ENCODE data around the gene PRICKLE1.

PRICKLE1 gene

GRCh38 chr12:42588524-42589464 lies 752 bp downstream of the PRICKLE1 start:
- no peak for DNase-seq

GRCh38 chr12:42587601-42588523 lies 1.7 kb downstream of the PRICKLE1 start:
- no peak for DNase-seq

GRCh38 chr12:42586268-42586667 lies 3.3 kb downstream of the PRICKLE1 start:
- DNase-seq: no peak

DNA sequence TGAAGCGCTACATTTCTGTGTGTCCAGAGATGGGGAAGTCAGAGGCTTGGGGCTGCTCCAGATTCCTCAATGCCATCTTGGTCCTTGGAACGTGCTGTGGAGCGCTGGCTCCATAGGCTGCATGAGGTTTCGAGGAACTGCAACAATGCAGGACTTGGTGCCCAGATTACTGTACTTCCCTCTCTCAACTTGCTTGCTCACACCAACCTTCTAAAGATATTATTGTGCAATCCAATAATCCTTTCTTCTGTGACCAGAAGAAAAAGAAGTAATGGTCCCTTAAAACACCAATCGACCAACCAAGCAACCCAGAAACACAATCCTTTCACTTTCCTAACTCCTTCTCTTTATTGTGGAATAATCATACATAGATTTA lies 3.7 kb downstream of the PRICKLE1 start:
- no peak for DNase-seq

DNA sequence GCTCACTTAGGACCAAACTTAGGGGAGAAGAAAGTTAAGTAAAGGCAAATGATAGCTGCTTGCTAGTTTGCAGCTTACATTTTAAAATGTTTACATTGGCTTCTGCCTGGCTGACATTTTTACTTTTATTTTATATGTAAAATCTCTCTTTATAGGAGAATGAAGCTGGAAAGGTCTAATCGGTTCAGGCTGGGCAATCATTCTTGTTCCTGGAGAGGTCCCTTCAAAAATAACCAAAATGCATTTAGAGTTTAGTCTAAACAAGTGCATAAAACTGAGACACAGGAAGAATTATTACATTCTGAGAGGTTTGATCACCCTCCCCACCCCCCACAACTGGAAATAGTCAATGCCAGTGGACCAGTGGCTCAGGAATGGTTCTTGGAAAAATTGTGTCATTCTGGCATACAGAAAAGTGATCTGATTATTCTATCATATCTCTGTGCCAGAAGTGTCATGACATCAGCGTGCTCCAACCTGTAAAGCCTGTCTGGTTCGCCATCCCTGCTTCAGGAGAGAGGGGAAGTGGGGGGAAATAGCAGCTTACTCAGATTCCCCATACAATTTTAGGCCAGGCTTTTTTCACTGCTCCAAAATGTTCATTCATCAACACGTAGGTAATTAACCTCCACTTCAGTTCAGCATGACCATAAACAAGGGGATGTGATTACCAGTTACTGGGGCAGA lies 4.2 kb downstream of the PRICKLE1 start:
- DNase-seq: no peak

GRCh38 chr12:42584651-42585111 lies 4.9 kb downstream of the PRICKLE1 start:
- no peak for DNase-seq

DNA sequence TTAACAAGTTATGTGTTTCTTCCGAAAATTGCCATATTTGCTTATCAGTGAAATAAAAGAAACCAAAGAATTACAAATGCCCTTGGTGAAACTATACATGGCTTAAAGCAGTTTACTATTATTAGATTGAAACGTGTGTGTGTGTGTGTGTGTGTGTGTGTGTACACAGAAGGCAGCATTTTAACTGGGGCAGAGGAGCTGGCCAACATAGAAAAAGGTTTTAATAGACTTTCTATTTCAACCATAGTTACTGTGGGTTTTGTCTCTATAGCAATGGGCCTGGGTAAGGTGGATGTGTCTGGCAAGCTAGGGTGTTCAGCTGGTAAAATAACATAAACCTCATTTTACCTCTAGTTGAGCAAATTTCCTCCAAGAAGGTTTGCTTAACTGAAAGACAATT lies 6.5 kb downstream of the PRICKLE1 start:
- no peak for DNase-seq

- no peak for DNase-seq
Observed at GRCh38 chr12:42582498-42582897, 7.0 kb downstream of the PRICKLE1 start.

DNA sequence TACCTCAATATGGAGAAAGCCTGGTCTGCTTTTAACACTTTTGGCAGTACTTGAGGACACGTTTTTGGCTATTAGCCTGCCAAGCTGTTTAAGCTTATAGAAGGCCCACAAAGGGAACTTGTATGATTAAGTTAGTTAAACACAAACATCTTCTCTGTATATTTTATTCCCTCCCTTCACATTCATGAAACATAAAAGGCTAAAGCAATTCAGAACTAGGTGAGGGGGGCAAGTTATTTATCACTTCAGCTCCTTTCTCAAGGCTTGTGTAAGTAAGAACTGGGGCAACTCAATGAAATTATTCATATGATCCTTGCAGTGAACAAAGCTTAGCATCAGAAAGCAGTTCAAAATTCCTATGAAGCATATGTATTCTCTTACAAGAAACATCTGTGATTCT lies 7.5 kb downstream of the PRICKLE1 start:
- no peak for DNase-seq

GRCh38 chr12:42576374-42576773 lies 13.2 kb downstream of the PRICKLE1 start:
- DNase-seq: no peak

DNA sequence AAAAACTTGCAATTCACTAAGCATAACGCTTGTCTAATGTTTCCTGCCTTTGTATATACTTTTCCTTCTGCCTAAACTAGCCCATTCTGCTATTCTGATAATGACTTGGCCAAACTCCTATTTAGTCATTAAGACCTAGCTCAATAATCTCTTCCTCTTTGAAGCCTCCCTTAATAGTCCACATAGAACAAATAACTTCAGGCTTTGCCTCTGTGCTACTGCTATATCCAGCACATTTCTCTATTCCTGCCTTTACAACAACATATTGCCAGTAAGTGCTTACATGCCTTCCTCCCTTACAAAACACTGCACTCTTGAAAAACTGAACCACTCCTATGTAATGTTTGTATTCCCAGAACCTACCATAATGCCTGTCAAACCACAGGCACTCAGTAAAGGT lies 13.8 kb downstream of the PRICKLE1 start:
- no peak for DNase-seq

DNA sequence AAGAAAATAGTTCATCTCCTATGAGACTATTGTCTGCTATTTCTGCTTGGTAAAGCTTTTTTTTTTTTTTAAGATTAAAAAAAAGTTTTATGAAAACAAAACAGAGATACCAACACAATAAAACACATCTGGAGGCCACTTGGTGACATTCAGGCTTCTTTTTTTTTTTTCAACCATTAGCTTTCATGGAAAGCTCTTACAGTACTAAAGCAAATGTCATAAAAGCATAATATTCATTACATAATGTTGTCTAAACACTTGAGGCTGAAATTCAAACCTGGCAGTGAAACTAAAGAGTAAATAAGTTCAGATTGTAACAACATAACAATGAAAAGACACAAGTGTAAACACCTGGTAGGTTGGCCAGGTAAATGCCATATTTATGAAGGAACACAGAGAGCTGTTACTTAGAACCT lies 14.7 kb downstream of the PRICKLE1 start:
- DNase-seq: no peak

- no peak for DNase-seq
Observed at GRCh38 chr12:42571327-42572009, 18.1 kb downstream of the PRICKLE1 start.

- DNase-seq: no peak
Observed at GRCh38 chr12:42570076-42570475, 19.5 kb downstream of the PRICKLE1 start.

GRCh38 chr12:42568952-42569915 lies 20.3 kb downstream of the PRICKLE1 start:
- no peak for DNase-seq

DNA sequence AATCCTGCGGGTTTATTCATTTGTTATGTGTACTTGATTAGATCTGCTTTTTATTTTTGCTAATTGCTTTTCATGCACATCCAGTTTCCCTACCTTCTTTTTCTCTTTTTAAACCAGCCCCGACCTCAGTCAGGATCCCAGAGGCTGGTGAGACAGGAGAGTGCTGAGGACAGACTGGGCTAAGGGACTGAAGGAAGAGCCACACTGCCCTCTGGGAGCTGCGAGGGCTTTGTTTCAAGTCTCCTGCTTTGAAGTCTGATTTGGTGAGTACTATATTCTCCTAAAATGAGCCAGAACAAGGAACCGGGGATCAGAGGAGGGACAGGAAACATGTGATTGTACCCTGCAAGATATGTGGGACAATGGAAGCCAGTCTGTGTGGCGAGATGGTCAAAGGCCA lies 23.9 kb downstream of the PRICKLE1 start:
- DNase-seq: no peak

DNA sequence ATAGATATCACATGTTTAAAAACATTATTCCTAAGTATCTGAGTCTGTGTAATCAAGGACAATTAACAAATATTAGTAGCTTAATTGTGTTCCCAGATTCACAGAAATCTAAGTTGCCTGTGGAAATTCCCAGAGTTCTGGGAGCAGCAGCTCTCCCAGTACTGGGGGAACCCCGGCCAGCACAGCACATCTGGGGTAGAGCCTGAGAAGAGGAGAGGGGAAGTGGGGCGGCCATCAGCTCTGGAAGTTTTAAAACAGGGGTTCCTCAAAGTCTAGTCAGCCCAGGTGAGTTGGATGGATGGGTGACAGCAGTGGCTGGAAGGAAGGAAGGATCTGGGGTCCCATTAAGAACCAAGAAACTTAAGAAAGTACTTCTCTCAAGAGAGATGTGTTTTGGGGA lies 24.6 kb downstream of the PRICKLE1 start:
- no peak for DNase-seq

GRCh38 chr12:42564556-42564955 lies 25.0 kb downstream of the PRICKLE1 start:
- DNase-seq: no peak

DNA sequence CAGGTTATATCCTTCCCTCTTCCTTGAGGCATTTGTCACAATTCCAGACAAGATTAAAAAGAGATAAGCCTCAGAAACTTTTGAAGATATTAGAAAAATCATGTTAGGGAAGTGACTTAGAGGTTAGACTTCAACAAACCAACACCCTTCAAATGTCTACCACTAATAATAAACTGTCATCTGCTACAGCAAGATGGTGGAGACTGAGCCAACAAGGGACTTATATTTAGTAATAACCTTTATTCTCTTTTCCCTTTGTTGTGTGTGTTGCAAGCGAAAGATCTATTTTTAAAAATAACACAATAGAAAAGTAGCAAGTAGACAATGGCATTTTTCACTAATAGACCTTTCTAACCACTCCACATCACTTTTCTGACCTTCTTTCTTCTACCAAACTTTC lies 28.6 kb downstream of the PRICKLE1 start:
- no peak for DNase-seq

DNA sequence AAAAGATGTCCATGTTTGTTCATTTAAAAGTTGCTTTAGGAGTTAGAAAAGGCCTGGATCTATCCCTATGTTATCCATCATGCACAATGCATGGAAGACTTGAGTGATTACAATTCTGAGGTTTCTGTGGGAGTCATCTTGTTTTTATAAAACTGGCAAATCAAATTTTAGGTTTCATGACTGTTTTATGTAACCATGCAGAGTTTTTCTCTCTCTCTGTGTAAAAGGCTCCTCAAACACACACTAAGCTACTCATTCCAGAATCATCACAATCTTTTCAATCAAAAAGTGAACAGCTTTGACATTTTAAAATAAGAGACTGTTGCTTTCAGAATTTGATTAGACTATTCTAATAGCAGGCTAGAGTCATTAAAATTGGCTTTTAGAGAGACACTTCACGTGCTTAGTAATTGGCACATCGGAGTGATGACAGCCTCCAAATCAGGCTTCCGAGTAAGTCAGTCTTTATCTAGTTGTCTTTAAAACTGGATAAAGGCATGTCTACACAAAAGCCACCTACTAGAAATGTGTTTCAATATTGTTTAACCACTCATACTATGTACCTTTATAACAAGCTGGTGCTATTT lies 31.9 kb downstream of the PRICKLE1 start:
- DNase-seq: no peak

DNA sequence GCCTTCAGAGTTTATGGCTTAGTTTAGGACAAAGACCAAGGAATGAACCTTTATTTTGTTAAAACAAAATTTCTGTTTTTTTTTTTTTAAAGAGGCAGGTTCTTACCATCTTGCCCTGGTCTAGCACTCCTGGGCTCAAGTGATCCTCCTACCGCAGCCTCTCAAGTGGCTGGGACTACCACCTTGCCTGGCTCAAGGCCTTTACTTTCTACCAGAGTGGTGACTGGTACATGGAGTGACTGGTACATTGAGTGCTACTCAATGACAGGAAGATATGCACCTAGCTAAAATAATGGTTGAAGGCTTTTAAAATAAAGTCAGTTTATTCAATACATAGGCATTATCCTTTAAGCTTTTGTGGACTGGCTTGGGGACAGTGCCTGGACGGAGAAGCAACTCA lies 32.6 kb downstream of the PRICKLE1 start:
- no peak for DNase-seq

All from stimulated activated CD4-positive, alpha-beta T cell treated with anti-CD3 and anti-CD28 coated beads, Interleukin-1b, Interleukin-23, amount 100 ng/mL, for 48 hours (primary cell).